Kidney epithelial cell (primary cell): ENCODE data around the gene RNU6-1. TPM values are rescaled to one million over a fixed set of nuclear protein-coding genes. Genes with fewer than 3 reads are reported as not detected.

Experiments used
- DNase-seq: peaks from one replicate; pipeline ENCODE4 v3.0.0-alpha.2; 2010; ENCODE audit warnings: low read depth
- H3K27me3 ChIP-seq: 2 replicates; pipeline ENCODE4 v1.6.0; 2011; ENCODE audit warnings: low read length; ENCODE audit not compliant: control insufficient read depth, insufficient read depth
- H3K36me3 ChIP-seq: 2 replicates; pipeline ENCODE4 v1.5.1; 2011; ENCODE audit warnings: low read length; ENCODE audit not compliant: control insufficient read depth, insufficient read depth
- H3K4me3 ChIP-seq: 2 replicates; pipeline ENCODE4 v1.5.1; 2011; ENCODE audit warnings: low read depth, mild to moderate bottlenecking, control low read depth, low read length
- total RNA-seq: library from RNA; depleted of rRNA; stranded (reverse); fragments of >200 nt; gene quantifications from 2 replicates; pipeline ENCODE4 v1.2.3, GENCODE V29; 2015
- TF ChIP-seq, protein P1 (sequence below): IDR thresholded peaks from 2 replicates; pipeline ENCODE4 v1.5.1; 2011; ENCODE audit warnings: mild to moderate bottlenecking, moderate library complexity, low read length, control low read depth, inconsistent platforms; ENCODE audit not compliant: insufficient read depth, poor library complexity, severe bottlenecking

The RNU6-1 gene
- total RNA-seq, 1 donor from 2014 or later = not detected

- DNase-seq = no peak
- Histone ChIP-seq H3K36me3 (no peaks in the 10 kb centered on the region), H3K4me3 (peak overlapping the region; percentile 41), H3K27me3 (peaks cover 35% of the 10 kb centered on the region)
- TF ChIP-seq, protein P1, sequence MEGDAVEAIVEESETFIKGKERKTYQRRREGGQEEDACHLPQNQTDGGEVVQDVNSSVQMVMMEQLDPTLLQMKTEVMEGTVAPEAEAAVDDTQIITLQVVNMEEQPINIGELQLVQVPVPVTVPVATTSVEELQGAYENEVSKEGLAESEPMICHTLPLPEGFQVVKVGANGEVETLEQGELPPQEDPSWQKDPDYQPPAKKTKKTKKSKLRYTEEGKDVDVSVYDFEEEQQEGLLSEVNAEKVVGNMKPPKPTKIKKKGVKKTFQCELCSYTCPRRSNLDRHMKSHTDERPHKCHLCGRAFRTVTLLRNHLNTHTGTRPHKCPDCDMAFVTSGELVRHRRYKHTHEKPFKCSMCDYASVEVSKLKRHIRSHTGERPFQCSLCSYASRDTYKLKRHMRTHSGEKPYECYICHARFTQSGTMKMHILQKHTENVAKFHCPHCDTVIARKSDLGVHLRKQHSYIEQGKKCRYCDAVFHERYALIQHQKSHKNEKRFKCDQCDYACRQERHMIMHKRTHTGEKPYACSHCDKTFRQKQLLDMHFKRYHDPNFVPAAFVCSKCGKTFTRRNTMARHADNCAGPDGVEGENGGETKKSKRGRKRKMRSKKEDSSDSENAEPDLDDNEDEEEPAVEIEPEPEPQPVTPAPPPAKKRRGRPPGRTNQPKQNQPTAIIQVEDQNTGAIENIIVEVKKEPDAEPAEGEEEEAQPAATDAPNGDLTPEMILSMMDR = no peak
Observed at GRCh38 chr15:67839499-67839928, 331 bp downstream of the RNU6-1 start.

DNA sequence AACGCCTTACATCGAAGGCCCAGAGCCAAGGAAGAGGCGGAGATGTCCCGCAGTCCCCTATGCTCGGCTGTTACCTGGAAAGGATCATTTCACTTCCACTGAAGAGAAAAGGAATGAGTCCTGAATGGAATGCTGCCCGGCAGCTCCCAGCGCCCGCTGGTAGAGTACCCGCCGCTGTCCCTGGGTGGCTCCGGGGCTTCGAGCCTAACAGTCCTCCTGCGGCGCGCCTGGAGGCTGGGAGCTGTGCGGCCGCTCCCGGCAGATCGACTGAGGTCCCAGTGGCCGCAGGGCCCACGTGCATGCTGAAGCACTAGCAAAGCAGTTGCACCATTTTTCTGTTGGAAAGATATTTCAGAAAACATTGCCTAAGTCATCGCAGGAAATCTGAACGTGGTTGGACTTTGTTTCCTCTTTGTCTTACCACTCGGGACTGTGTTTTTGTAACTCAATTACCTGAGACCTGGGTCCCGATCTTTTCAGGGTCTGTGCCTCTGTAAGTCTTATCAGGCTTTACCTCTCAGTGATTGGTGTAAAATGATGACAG is 984 bp downstream of the RNU6-1 start:
- no peak overlapping the region for H3K4me3 ChIP-seq
- TF ChIP-seq, protein P1 = peak; percentile 15
- DNase-seq = no peak
- peaks cover 42% of the 10 kb centered on the region for H3K27me3 ChIP-seq
- no peaks in the 10 kb centered on the region for H3K36me3 ChIP-seq

- TF ChIP-seq, protein P1 = no peak
- no peak overlapping the region for H3K4me3 ChIP-seq
- peaks cover 61% of the 10 kb centered on the region for H3K27me3 ChIP-seq
- H3K36me3 ChIP-seq = no peaks in the 10 kb centered on the region
- no peak for DNase-seq
Observed at GRCh38 chr15:67836955-67837354, 2.9 kb downstream of the RNU6-1 start.

DNA sequence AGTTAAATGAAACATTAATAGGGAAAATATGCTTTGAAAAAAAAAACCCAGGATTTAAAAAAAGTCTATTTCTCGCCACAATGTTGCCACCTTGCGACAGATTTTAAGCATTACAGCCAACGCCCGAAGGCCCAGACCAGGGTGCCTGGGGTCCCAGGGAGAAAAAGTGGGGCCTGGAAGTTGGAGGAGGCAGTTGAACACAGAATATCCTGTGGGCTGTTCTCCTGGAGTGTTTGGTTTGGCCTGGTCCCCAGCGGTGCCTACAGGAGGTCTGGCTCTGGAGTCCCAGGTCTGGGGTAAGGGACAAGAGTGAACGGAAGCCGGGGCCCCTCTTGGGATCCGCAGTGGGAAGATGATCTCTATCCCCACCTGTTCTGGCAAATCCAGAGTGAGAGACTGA is 3.4 kb downstream of the RNU6-1 start:
- no peak for DNase-seq
- TF ChIP-seq, protein P1 = peak; percentile 66
- Histone ChIP-seq H3K27me3 (peaks cover 66% of the 10 kb centered on the region), H3K4me3 (no peak overlapping the region), H3K36me3 (no peaks in the 10 kb centered on the region)

GRCh38 chr15:67836134-67836455 is 3.8 kb downstream of the RNU6-1 start:
- H3K4me3 ChIP-seq = peak overlapping the region; percentile 2
- no peak for DNase-seq
- H3K27me3 ChIP-seq = peaks cover 70% of the 10 kb centered on the region
- TF ChIP-seq, protein P1 = no peak
- H3K36me3 ChIP-seq = no peaks in the 10 kb centered on the region

DNA sequence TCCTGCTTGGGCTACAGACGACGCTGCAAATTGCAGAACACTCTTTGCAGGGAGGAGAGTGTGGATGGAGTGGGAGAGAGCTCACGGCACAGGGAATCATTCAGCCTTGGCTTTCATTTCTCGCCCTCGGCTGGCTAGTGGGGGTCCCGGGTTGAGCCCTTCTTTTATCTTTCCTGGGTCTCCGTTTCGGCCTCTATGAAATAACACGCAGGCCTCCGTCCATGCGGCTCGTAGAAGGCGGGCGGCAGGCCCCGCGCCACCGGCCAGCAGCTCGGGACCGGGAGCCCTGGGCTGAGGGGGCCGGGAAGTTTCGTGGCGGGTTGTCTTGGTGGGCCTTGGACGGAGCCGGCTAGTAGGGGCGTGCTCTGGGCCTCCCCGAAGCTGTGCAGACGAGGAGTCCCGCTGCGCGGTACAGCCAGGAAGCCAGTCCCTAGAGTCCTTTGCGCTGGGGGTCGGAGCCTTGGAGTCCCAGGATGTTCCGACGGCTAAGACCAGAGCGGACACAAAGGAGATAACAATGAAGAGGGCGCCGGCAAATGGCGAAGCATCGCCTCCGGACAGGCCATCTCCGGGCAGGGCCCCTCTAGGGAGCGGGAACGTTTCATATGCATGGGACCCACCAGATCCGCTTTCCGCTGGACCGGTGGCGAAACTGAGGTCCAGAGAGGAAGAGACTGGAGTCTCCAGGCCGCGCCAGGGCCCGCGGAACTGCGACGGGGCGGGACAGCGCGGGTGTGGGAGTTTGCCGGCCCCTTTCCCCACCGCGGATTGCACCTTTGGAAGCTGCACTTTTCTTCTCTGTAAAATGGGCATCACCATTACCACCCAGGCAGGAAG is 4.3 kb downstream of the RNU6-1 start:
- H3K27me3 ChIP-seq = peaks cover 75% of the 10 kb centered on the region

More for the DNA sequence above, 4.3 kb downstream of the RNU6-1 start:
- TF ChIP-seq, protein P1 = no peak
- Histone ChIP-seq H3K36me3 (no peaks in the 10 kb centered on the region), H3K4me3 (no peak overlapping the region)
- no peak for DNase-seq
